SK-N-SH (cell line): ENCODE data around the gene HK2.

Experiments
- EZH2phosphoT487 ChIP-seq: fragments of 200-600 bp; sonication (generic); IDR thresholded peaks from 2 replicates; pipeline ENCODE4 v1.6.1; 2017; ENCODE audit warnings: low read depth, mixed run types, mild to moderate bottlenecking, antibody characterized with exemption, moderate library complexity, borderline replicate concordance
- FOXM1 ChIP-seq: IDR thresholded peaks from 2 replicates; pipeline ENCODE4 v1.4.0; 2012; ENCODE audit warnings: low read depth, mild to moderate bottlenecking
- POLR2AphosphoS5 ChIP-seq: IDR thresholded peaks from 2 replicates; pipeline ENCODE4 v1.6.1; 2012; ENCODE audit warnings: low read depth, low read length
- RCOR1 ChIP-seq: fragments of 150-350 bp; IDR thresholded peaks from 2 replicates; pipeline ENCODE4 v1.6.1; 2017; ENCODE audit warnings: antibody characterized with exemption, low read length
- RFX5 ChIP-seq: IDR thresholded peaks from 2 replicates; pipeline ENCODE4 v1.6.1; 2012; ENCODE audit warnings: mild to moderate bottlenecking, improper control_type of control experiment, low read length
- SIN3A ChIP-seq: IDR thresholded peaks from 2 replicates; pipeline ENCODE4 v1.6.1; 2012; ENCODE audit warnings: low read depth, mild to moderate bottlenecking, low read length, moderate library complexity, borderline replicate concordance
- TCF12 ChIP-seq: IDR thresholded peaks from 2 replicates; pipeline ENCODE4 v1.4.0; 2012
- TF ChIP-seq, protein P1 (sequence below): fragments of 150-350 bp; IDR thresholded peaks from 2 replicates; pipeline ENCODE4 v1.6.1; 2016; ENCODE audit warnings: mild to moderate bottlenecking, low read depth, low read length
- TF ChIP-seq, protein P2 (sequence below): fragments of 200-600 bp; sonication (generic); IDR thresholded peaks from 2 replicates; pipeline ENCODE4 v1.6.1; 2017; ENCODE audit warnings: antibody characterized with exemption, mild to moderate bottlenecking, moderate library complexity

DNA sequence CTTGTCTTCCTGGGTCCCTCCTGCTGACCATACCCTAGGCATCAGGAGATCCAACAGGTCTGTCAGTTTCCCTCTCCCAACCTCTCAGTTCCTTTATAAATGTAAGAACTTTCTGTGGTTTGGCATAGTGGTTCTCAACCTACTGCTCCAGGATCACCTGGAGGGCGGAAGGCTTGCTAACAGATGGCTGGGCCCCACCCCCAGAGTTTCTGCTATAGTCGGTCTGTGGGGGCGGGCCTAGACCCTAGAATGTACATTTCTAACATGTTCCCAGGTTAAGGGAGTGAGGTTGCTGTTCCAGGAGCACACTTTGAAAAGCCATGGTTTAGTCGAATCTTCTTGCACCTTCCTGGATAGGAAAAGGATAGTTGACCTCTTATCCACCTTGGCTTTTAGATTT lies 37.0 kb downstream of the HK2 start:
- TF ChIP-seq, protein P1, sequence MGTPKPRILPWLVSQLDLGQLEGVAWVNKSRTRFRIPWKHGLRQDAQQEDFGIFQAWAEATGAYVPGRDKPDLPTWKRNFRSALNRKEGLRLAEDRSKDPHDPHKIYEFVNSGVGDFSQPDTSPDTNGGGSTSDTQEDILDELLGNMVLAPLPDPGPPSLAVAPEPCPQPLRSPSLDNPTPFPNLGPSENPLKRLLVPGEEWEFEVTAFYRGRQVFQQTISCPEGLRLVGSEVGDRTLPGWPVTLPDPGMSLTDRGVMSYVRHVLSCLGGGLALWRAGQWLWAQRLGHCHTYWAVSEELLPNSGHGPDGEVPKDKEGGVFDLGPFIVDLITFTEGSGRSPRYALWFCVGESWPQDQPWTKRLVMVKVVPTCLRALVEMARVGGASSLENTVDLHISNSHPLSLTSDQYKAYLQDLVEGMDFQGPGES: no peak
- TF ChIP-seq, protein P2, sequence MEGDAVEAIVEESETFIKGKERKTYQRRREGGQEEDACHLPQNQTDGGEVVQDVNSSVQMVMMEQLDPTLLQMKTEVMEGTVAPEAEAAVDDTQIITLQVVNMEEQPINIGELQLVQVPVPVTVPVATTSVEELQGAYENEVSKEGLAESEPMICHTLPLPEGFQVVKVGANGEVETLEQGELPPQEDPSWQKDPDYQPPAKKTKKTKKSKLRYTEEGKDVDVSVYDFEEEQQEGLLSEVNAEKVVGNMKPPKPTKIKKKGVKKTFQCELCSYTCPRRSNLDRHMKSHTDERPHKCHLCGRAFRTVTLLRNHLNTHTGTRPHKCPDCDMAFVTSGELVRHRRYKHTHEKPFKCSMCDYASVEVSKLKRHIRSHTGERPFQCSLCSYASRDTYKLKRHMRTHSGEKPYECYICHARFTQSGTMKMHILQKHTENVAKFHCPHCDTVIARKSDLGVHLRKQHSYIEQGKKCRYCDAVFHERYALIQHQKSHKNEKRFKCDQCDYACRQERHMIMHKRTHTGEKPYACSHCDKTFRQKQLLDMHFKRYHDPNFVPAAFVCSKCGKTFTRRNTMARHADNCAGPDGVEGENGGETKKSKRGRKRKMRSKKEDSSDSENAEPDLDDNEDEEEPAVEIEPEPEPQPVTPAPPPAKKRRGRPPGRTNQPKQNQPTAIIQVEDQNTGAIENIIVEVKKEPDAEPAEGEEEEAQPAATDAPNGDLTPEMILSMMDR: no peak
- no peak for TF ChIP-seq RCOR1
- TF ChIP-seq POLR2AphosphoS5: no peak
- TF ChIP-seq RFX5: no peak
- TF ChIP-seq EZH2phosphoT487: no peak
- TF ChIP-seq FOXM1: no peak
- no peak for TF ChIP-seq SIN3A
- TF ChIP-seq TCF12: no peak
